SU-DHL-6 (cell line): ENCODE measurements around the gene SPINK13.

Source experiments
- EZH2phosphoT487 ChIP-seq: fragments of 200-600 bp; sonication (generic), shearing (Covaris generic); conservative IDR thresholded peaks from 2 replicates; pipeline ENCODE4 v1.6.1; 2018; ENCODE audit warnings: mild to moderate bottlenecking, antibody characterized with exemption, low read length, moderate library complexity, mixed read lengths
- TF ChIP-seq, protein P1 (sequence below): fragments of 200-600 bp; sonication (generic); IDR thresholded peaks from one replicate; pipeline ENCODE4 v1.5.1; 2017; ENCODE audit warnings: antibody characterized with exemption, mild to moderate bottlenecking, low read length, moderate library complexity; ENCODE audit not compliant: insufficient read depth, poor library complexity, severe bottlenecking

DNA sequence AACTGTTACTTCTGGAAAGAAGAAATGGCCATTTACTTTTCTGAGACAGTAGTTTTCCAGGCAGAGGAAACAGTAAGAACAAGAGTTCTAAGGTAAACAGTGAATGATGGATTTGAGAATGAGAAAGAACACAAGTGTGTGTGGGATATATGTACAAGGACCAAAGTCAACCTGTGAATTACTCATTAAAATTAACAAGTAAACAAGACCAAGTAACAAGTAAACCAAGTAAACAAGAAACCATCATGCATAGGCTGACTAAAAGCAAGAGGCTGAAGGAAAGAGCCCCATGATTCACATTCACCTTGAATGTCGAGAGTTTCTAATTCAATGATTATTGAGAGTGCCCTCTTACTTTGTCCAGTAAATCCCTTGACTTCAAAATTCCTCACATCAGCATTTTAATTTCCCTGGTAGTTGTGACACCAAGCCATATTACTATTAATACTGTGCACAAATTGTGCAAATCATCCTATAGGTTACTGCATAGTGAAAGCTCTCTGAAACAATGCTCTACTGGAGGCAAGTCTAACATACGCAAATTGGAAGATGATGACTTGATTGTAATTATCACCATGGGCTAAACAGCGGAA, 40.1 kb upstream of the SPINK13 start:
- TF ChIP-seq, protein P1, sequence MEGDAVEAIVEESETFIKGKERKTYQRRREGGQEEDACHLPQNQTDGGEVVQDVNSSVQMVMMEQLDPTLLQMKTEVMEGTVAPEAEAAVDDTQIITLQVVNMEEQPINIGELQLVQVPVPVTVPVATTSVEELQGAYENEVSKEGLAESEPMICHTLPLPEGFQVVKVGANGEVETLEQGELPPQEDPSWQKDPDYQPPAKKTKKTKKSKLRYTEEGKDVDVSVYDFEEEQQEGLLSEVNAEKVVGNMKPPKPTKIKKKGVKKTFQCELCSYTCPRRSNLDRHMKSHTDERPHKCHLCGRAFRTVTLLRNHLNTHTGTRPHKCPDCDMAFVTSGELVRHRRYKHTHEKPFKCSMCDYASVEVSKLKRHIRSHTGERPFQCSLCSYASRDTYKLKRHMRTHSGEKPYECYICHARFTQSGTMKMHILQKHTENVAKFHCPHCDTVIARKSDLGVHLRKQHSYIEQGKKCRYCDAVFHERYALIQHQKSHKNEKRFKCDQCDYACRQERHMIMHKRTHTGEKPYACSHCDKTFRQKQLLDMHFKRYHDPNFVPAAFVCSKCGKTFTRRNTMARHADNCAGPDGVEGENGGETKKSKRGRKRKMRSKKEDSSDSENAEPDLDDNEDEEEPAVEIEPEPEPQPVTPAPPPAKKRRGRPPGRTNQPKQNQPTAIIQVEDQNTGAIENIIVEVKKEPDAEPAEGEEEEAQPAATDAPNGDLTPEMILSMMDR = no peak
- no peak for TF ChIP-seq EZH2phosphoT487
